Occipital lobe (tissue), 2 donors: Measurements from ENCODE around the gene MIPEP. TPM values are rescaled to one million over a fixed set of nuclear protein-coding genes. Genes with fewer than 3 reads are reported as not detected.
"Not testable (repeated sequence)": the region's sequence is repeated elsewhere in the genome, so short reads cannot be mapped to it uniquely, and the experiment has no call there.

Experiments
- DNase-seq: peaks from one replicate; lab custom pipeline; 2025; lab: John Stamatoyannopoulos, UW
- total RNA-seq: library from RNA; depleted of rRNA; stranded (reverse); fragments of >200 nt; gene quantifications from one replicate; pipeline ENCODE4 v1.2.3, GENCODE V29; 2014

MIPEP gene
- total RNA-seq, 1 donor from 2014 or later: 14.0 TPM

DNA sequence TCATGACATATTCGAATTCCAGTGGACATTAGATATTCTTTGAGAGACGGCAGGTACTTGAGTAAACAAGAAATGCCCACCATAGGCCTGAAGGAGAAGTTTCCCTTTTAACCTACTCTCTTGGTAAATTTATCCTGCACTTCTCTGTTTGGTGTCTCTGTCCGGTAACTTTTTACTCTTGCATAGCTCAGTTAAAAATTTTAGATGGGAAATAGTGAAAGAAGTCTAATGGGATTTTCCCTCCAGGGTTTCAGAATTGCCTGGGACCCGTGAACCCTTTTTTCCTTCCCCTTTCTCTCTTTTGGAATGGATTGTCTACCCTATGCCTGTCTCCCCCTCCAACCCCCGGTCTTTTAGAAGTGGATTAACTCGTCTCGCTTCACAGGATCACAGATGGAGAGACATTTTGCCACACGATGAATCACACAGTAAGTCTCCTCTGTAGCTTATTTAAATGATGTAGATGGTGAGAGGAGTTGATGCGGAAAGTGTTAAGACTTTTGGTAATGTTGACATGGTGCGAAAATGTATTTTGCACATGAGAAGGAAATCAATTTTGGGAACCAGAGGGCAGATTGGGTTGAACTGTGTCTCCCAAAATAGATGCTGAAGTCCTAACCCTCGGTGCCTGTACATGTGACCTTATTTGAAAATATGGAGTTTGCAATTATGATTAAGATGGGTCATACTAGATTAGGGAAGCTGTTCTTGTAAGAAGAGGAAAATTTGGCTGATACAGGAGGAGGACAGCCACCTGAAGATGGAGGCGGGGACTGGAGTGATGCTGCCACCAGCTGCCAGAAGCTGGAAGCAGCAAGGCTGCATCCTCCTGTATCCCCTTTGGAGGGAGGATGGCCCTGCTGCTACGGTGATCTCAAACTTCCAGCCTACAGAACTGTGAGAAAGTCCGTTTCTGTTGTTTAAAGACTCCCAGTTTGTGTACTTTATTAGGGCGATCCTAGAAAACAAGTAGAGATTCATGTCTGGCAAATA is 711 bp upstream of the MIPEP start:
- DNase-seq: no peak

- not testable (repeated sequence) for DNase-seq
Measured at GRCh38 chr13:23884361-23884760, 4.8 kb downstream of the MIPEP start.

- no peak for DNase-seq
Measured at GRCh38 chr13:23883255-23883654, 5.9 kb downstream of the MIPEP start.

DNA sequence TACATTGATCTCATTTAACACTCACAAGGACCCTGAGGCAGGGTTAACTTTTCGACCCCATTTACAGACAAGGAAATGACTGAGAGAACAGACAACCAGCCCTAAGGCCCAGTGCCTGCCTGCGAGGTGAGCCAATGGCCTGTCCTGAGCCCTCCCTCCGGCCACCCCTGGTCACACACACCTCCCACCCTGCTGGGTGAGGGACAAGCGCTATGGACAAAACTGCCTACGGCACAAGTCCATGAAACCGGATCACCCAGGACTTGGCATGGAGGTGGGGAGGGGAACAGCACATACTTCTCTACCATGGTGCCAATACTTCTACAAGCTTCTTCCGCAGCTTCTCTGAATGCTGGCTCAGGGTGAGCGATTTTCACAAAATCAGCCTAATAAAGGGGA is 7.8 kb downstream of the MIPEP start:
- DNase-seq: not testable (repeated sequence)

GRCh38 chr13:23880493-23881401 is 8.5 kb downstream of the MIPEP start:
- DNase-seq: not testable (repeated sequence)

DNA sequence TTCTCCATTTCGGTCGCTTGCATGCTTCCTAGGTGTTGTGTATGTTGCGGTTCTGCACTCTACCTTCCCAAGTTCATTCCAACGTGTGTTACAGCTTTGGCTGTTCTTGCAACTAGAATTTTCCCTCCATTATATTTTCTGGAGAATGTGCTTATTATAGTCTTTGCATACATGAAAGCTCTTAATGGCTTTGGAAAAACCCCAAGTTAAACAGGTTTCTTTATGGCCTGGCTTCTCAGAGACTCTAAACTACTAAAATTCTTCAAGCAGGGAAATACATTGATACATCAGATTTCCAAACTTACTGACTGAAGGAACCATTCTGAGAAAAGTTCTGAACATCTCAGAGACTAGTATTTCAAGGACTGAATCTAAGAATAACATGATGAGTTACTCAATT is 11.9 kb downstream of the MIPEP start:
- no peak for DNase-seq

DNA sequence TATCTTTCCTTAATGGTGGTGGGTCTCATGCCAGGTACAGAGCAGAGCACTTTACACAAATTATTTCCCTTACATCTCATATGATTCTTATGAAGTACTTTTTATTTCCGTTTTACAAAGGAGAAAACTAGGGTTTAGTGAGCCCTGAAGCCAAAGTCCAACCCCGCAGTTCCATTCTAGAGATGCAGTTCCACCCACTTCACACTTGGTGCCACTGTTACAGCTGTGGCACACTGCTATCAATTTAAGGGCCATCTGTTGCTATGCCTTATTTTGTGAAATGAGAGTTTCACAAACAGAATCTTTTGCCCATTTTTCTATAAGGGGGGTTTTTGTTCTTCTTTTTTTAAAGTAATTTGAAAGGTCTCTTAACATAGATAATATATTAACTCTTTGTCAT is 12.9 kb downstream of the MIPEP start:
- no peak for DNase-seq

GRCh38 chr13:23871616-23872220 is 17.5 kb downstream of the MIPEP start:
- DNase-seq: no peak

DNA sequence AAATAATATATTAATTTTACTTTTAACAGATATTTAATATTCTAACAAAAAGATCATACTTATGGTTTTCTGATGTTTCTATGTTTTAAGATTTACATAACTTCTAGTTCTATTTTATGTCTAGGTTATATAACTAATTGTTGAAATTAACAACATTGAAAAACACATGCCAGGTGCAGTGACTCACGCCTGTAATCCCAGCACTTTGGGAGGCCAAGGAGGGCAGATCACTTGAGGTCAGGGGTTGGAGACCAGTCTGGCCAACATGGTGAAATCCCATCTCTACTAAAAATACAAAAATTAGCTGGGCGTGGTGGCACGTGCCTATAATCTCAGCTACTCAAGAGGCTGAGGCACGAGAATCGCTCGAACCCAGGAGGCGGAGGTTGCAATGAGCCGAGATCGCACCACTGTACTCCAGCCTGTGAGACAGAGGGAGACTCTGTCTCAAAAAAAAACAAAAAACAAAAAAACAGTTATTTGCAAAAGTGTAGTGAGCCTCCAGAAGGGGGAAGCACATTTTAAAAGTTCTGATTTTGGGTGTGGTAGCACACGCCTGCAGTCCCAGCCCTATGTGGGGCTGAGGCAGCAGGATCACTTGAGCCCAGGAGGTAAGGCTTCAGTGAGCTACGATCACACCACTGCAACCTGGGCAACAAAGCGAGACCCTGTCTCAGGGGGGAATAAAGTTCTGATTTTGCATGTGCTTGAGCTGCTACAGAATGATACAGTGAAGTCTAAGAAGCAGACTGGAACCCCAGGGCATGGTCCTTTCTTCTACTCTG is 18.7 kb downstream of the MIPEP start:
- no peak for DNase-seq

- no peak for DNase-seq
Measured at GRCh38 chr13:23868521-23868920, 20.7 kb downstream of the MIPEP start.

- DNase-seq: no peak
Measured at GRCh38 chr13:23867027-23867491, 22.1 kb downstream of the MIPEP start.

GRCh38 chr13:23866420-23867026 is 22.7 kb downstream of the MIPEP start:
- DNase-seq: no peak

DNA sequence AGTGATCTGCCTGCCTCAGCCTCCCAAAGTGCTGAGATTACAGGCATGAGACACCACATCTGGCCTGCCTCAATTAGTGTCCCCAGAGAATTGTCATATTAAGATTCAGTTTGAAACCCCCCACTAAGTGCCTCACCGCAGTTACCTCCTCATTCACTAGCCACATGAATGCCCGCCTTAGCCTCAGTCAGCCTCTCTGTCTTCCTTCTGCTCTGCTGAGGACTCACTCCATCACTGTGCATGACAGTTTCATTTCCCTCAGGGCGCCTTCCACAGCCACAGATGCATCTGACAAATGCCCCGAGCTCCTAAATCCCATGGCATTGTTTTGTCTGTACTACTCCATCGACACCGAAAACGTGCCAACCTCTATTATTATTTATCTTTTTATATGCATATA is 23.3 kb downstream of the MIPEP start:
- DNase-seq: no peak

DNA sequence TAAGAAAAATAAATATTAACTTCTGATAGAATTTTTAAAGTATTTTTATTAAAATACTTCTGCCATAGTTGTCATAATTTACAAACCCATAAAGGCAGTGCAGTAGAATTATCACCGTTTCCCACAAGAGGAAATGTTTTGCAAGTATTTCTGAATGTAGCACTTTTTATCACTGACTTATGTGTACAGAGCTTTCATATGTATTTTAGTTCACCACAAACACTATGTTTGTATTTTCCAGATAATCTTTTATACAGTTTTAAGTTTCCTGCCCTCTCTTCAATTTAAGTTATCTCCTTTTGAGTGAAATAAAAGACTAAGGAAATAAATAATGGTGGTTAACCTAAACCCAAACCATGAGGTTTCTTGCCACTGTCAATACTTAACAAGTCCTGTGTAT is 24.2 kb downstream of the MIPEP start:
- no peak for DNase-seq

- no peak for DNase-seq
Measured at GRCh38 chr13:23861310-23861709, 27.9 kb downstream of the MIPEP start.

GRCh38 chr13:23859904-23860303 is 29.3 kb downstream of the MIPEP start:
- no peak for DNase-seq

GRCh38 chr13:23859455-23859854 is 29.7 kb downstream of the MIPEP start:
- no peak for DNase-seq

GRCh38 chr13:23858546-23858945 is 30.7 kb downstream of the MIPEP start:
- no peak for DNase-seq

- peak; percentile 31 for DNase-seq
Measured at GRCh38 chr13:23856008-23856750, 33.0 kb downstream of the MIPEP start.

DNA sequence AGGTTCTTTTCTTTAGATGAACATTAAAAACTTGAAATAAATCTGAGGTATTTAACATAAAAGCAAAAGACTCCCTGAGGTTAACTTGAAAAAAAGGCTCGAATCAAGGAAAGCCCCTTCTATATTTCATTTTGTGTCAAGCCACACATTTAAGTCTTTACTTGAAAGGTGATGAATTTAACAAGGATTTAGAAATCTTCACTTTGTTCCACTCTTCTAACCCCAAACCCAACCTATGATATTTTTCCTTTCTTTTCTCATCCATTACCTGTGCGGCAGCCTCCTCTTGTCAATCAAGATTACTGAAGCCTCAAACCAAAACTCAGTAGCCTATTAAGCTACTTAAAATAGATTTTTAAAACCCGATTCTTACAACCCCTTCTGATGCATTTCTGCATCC is 33.8 kb downstream of the MIPEP start:
- no peak for DNase-seq
